AG04450 (cell line): ENCODE results near the gene PSMD12. TPM values are rescaled to one million over a fixed set of nuclear protein-coding genes. Genes with fewer than 3 reads are reported as not detected.
"Not testable (repeated sequence)": the region's sequence is repeated elsewhere in the genome, so short reads cannot be mapped to it uniquely, and the experiment has no call there.

ENCODE experiments used
- CTCF ChIA-PET: fragments of 300-600, 350-600 bp; formaldehyde crosslinking; extraction: SDS; loops from one replicate; lab custom pipeline; 2022; ENCODE audit warnings: antibody characterized with exemption, inconsistent platforms; lab: Charles Lee
- POLR2A ChIA-PET: fragments of 350-600 bp; formaldehyde crosslinking; extraction: SDS; loops from one replicate; lab custom pipeline; 2021; ENCODE audit warnings: antibody characterized with exemption, inconsistent platforms; lab: Yijun Ruan, JAX
- DNase-seq: peaks from one replicate; pipeline ENCODE4 v3.0.0-alpha.2; 2011; ENCODE audit warnings: low read depth, low spot score
- H3K27ac ChIP-seq: one replicate; pipeline ENCODE4 v1.5.1; 2012; ENCODE audit warnings: low read depth, low read length, control low read depth
- H3K27me3 ChIP-seq: one replicate; pipeline ENCODE4 v1.6.0; 2012; ENCODE audit warnings: low read length; ENCODE audit not compliant: control insufficient read depth, insufficient read depth
- H3K4me3 ChIP-seq: 2 replicates; pipeline ENCODE4 v1.5.1; 2011; ENCODE audit warnings: mild to moderate bottlenecking, low read depth, low read length, control low read depth
- H3K9me3 ChIP-seq: 2 replicates; pipeline ENCODE4 v1.5.1; 2012; ENCODE audit warnings: low read length; ENCODE audit not compliant: control insufficient read depth, insufficient read depth
- polyA plus RNA-seq: library from polyadenylated mRNA; depleted of rRNA; stranded (reverse); fragments of >200 nt; gene quantifications from 2 replicates; pipeline ENCODE4 v1.2.3, GENCODE V29; 2011
- TF ChIP-seq, protein P1 (sequence below): IDR thresholded peaks from 2 replicates; pipeline ENCODE4 v1.5.1; 2011; ENCODE audit warnings: low read depth, low read length, control low read depth, inconsistent platforms

PSMD12 gene
- polyA plus RNA-seq, 1 experiment, result 42.1 TPM

DNA sequence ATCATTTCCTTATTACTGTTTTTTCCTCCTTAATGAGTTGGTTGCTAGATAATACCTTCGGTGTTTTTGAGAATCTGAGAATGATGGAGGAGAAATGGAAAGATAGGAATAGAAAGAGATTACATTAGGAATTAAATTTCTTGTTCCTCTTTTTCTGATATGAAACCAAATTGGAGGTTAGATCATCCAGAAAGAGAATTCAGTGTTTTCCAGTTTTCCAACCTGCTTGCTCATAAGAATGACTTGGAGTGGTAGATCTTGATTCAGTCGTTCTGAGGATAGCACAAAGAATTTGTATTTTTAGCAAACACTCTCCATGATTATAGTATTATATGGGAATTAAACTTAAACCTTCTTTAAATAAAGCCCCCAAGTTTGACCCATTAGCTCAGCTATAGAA, 46.6 kb upstream of the PSMD12 start:
- TF ChIP-seq, protein P1, sequence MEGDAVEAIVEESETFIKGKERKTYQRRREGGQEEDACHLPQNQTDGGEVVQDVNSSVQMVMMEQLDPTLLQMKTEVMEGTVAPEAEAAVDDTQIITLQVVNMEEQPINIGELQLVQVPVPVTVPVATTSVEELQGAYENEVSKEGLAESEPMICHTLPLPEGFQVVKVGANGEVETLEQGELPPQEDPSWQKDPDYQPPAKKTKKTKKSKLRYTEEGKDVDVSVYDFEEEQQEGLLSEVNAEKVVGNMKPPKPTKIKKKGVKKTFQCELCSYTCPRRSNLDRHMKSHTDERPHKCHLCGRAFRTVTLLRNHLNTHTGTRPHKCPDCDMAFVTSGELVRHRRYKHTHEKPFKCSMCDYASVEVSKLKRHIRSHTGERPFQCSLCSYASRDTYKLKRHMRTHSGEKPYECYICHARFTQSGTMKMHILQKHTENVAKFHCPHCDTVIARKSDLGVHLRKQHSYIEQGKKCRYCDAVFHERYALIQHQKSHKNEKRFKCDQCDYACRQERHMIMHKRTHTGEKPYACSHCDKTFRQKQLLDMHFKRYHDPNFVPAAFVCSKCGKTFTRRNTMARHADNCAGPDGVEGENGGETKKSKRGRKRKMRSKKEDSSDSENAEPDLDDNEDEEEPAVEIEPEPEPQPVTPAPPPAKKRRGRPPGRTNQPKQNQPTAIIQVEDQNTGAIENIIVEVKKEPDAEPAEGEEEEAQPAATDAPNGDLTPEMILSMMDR, result no peak
- CTCF ChIA-PET, result no interaction called here
- no peak overlapping the region for H3K27ac ChIP-seq
- POLR2A ChIA-PET, result no interaction called here
- H3K9me3 ChIP-seq, result no peaks in the 10 kb centered on the region
- DNase-seq, result no peak
- no peaks in the 10 kb centered on the region for H3K27me3 ChIP-seq
- no peak overlapping the region for H3K4me3 ChIP-seq

DNA sequence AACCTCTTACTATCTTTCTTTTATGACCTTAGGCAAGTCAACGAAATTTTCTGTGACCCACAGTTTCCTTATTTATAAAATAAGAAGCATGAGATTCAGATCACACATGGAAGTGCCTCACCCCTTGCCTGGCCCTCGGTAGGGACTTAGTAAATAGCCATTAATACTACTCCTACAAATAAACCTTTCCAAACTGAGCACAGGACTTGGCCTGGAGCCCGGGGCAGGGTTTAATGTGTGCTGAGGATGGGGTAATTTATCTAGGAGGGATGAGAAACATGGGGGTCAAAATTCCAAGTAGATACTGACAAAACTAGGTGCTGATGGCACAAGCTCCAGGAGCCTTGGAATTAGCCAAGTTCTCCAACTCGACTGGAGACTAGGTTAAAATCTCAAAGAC, 45.7 kb upstream of the PSMD12 start:
- CTCF ChIA-PET, result no interaction called here
- TF ChIP-seq, protein P1, result no peak

DNA sequence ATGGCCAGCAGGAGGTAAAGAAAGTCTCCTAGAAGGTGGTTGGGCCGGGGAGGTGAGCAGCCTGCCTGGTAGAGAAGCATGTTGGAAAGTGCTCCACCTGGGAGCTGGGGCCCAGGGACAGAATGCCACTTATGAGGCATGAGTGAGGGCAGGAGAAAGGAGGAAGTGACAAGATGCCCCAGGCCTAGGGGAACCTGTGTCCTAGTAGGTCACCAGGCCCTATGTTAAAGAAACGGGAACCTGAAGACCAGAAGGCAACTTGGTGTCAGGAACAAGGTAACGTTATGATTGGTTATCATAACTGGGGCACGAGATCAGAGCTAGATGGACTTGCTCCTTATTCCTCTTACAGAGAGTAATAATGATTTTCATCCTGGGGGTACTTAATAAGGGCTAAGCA, 45.0 kb upstream of the PSMD12 start:
- Histone ChIP-seq H3K27ac (no peak overlapping the region), H3K27me3 (no peaks in the 10 kb centered on the region), H3K4me3 (no peak overlapping the region), H3K9me3 (no peaks in the 10 kb centered on the region)
- ChIA-PET CTCF (no interaction called here), POLR2A (no interaction called here)
- DNase-seq, result no peak
- TF ChIP-seq, protein P1, result no peak

More for the DNA sequence above, 45.7 kb upstream of the PSMD12 start:
- POLR2A ChIA-PET, result no interaction called here
- Histone ChIP-seq H3K27ac (no peak overlapping the region), H3K4me3 (no peak overlapping the region), H3K9me3 (no peaks in the 10 kb centered on the region), H3K27me3 (no peaks in the 10 kb centered on the region)
- no peak for DNase-seq

- CTCF ChIA-PET, result interaction anchor here (0.7 kb wide), 1 partner anchor 33 kb away, joined by 6 read pairs; no protein-coding TSS in a partner anchor
- H3K27me3 ChIP-seq, DNase-seq, H3K4me3 ChIP-seq, H3K9me3 ChIP-seq, POLR2A ChIA-PET, H3K27ac ChIP-seq: not testable (repeated sequence)
Measured at GRCh38 chr17:67408455-67408830, 42.1 kb upstream of the PSMD12 start.

GRCh38 chr17:67403483-67403882, 37.1 kb upstream of the PSMD12 start:
- H3K27me3 ChIP-seq, result no peaks in the 10 kb centered on the region
- CTCF ChIA-PET, result no interaction called here
- no peak overlapping the region for H3K27ac ChIP-seq
- DNase-seq, result no peak
- no peak overlapping the region for H3K4me3 ChIP-seq
- POLR2A ChIA-PET, result no interaction called here
- TF ChIP-seq, protein P1, result no peak
- no peaks in the 10 kb centered on the region for H3K9me3 ChIP-seq

DNA sequence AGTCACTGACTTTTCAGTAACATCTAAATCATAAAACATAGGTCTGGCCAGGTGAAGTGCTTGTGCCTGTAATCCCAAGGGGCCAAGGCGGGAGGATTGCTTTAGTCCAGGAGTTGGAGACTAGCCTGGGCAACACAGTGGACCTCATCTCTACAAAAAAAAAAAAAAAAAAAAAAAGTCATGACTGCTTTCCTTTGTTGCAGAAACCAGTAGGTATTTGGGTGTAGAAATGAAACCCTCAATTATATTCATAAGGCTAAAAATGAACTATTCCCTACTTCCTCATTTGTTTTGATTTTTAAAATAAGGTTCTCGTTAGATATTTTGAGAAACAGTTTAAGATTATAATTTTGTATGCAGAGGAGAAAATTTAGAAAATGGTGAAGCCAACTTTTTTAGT, 36.7 kb upstream of the PSMD12 start:
- ChIA-PET POLR2A (no interaction called here), CTCF (no interaction called here)
- Histone ChIP-seq H3K4me3 (no peak overlapping the region), H3K27me3 (no peaks in the 10 kb centered on the region), H3K27ac (no peak overlapping the region), H3K9me3 (peaks cover 3% of the 10 kb centered on the region; the same call in 1 of the 2 replicates)
- no peak for DNase-seq
- TF ChIP-seq, protein P1, result no peak
